Measurements from ENCODE around the gene SRGAP2C.
A peak's percentile ranks its signal among the peaks of the same experiment; 100 is the strongest.
"Not testable (repeated sequence)": the region's sequence is repeated elsewhere in the genome, so short reads cannot be mapped to it uniquely, and the experiment has no call there.

SRGAP2C gene

DNA sequence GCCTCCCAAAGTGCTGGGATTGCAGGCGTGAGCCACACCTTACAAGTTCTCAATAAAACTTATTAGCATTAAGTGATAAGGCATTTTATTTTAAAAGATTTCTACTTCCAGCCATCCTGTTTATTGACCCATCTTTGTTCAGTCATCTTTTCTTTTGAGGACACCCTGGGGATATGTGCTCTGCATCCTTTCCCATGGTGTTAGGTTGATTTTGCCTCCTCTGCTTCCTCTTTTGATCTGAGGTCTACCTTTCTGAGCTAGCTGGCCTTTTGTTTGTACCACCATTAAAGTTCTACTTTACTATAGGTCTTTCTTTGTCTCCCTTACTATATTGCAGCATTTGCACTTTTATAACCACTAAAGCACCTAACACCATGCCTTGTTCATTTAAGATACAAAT is 136.9 kb downstream of the SRGAP2C start:
- not testable (repeated sequence) for H3K4me1 Mint-ChIP-seq, H3K4me3 Mint-ChIP-seq, H3K27me3 Mint-ChIP-seq, H3K36me3 Mint-ChIP-seq, H3K27ac Mint-ChIP-seq, ATAC-seq, H3K9me3 Mint-ChIP-seq

DNA sequence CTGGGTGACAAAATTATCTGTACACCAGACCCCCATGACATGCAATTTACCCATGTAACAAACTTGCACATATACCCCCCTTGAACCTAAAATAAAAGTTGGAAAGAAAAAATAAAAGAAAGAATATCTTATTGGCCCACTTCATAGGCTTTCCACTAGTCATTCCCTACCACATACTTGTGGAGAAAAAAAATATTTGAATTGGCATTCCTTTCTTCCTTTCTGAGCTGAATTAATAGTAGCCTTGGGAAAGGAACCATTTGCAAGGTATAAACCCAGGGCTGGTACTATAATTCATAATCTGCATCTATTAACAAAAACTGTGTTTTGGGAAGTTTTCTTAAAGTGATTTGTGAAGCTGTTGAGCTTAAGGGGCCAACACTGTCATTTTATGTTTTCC is 140.0 kb downstream of the SRGAP2C start:
- not testable (repeated sequence) for H3K4me3 Mint-ChIP-seq, ATAC-seq, H3K36me3 Mint-ChIP-seq, H3K4me1 Mint-ChIP-seq, H3K9me3 Mint-ChIP-seq, H3K27me3 Mint-ChIP-seq, H3K27ac Mint-ChIP-seq

DNA sequence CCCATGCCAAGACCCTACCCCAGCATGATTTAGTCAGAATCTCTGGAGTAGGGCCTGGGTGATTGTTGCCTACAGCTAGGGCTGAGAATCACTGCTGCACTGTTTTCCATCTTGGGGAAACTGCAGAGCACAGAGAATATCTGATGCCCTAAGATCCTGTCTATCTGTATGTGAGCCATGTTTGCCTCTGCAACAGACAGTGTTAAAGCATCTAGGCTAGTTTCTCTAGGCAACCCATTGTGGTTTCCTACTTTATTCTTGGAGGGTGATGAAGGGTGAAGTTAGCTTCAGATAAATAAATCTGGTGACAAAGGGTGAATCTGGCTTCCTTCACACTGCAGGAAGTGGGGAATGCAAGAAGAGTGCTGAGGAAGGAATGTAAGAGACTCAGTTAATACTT is 147.4 kb downstream of the SRGAP2C start:
- not testable (repeated sequence) for H3K27me3 Mint-ChIP-seq, H3K9me3 Mint-ChIP-seq, H3K4me1 Mint-ChIP-seq, ATAC-seq, H3K36me3 Mint-ChIP-seq, H3K4me3 Mint-ChIP-seq, H3K27ac Mint-ChIP-seq

DNA sequence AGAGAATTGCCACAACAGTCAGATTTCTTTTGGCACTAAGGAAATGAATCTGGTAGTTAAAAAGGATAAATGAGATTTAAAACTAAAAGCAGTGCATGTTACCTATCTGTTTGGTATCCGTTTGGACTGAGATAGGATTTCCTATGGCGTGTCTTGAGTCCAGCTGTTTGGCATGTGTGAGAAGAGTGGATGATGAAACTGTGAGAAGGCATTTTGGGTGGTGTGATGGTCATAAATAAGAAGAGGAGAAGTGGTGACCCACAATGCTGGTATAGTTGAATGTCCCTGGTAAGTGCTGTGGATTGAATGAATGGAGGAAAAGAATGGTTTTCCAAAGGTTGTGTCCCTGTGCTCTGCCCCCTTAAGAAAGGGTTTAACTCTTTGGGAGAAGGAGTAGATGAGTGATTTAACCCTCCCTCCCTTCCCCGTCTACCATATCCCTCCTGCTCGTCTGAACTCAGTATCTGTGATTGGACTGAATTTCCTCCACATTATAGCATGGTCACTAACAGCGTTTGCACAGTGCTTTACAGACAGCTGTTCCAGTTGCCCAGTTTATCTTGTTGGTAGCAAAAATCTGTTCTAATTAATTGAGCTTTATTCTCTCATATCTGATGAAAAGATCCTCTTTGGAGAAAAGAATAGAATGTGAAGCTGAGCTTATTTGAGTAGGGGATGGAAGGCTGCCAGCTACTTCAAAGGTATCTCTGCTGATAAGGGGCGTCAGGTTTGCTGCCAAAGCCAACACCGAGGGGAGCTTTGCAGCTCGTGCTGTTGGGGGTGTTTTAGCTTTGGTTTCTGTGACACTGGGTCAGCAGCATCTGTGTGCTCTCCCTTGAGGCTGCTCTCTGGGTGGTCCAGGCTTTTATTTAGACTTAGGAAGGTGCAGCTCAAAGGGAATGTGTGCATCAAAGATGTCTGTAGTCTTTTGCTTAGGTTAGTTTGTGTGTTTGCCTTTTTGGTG is 148.1 kb downstream of the SRGAP2C start:
- H3K4me3 Mint-ChIP-seq, H3K27ac Mint-ChIP-seq, H3K9me3 Mint-ChIP-seq, ATAC-seq, H3K4me1 Mint-ChIP-seq, H3K36me3 Mint-ChIP-seq, H3K27me3 Mint-ChIP-seq: not testable (repeated sequence)

DNA sequence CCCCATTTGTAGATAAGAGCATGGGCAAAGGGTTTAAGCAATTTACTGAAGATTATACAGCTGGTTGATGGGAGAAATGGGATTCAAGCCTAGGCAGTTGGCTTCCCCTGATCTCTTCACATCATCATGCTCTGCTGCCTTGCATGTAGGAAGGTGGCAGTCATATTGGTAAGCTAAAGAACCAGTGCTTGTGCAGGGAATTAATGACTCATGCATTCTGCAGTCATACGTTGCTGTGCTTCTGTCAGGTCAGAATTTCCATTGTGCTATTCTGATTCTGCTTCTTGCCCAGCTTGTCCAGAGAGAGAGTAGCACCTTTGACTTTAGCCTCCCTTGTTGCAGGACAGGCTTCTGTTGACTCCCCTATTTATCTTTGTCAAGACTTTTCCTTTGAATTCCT is 153.2 kb downstream of the SRGAP2C start:
- not testable (repeated sequence) for H3K27ac Mint-ChIP-seq, H3K4me1 Mint-ChIP-seq, H3K36me3 Mint-ChIP-seq, H3K27me3 Mint-ChIP-seq, H3K9me3 Mint-ChIP-seq, H3K4me3 Mint-ChIP-seq
- ATAC-seq = peak; percentile 89

DNA sequence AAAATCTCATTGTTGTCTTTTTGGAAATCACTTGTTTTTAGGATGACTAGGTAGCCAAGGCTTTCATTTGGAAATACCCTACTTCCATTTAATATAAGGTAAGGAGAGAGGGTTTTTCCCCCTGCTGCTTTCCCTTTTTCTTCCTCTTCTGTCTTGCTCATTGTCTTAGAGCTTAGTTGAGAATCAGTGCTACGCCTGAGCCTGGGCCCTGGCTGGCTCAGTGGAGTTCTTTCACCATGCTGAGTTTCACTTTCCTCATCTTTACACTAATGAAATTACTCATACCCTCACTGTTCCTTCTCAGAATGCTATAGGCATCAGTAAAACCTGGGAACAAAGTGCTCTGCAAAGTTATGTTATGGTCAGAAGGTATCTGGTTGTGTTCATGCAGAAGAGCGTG is 154.8 kb downstream of the SRGAP2C start:
- not testable (repeated sequence) for H3K36me3 Mint-ChIP-seq, H3K27ac Mint-ChIP-seq, H3K9me3 Mint-ChIP-seq, H3K4me3 Mint-ChIP-seq, H3K4me1 Mint-ChIP-seq, H3K27me3 Mint-ChIP-seq
- peak; percentile 87 for ATAC-seq

DNA sequence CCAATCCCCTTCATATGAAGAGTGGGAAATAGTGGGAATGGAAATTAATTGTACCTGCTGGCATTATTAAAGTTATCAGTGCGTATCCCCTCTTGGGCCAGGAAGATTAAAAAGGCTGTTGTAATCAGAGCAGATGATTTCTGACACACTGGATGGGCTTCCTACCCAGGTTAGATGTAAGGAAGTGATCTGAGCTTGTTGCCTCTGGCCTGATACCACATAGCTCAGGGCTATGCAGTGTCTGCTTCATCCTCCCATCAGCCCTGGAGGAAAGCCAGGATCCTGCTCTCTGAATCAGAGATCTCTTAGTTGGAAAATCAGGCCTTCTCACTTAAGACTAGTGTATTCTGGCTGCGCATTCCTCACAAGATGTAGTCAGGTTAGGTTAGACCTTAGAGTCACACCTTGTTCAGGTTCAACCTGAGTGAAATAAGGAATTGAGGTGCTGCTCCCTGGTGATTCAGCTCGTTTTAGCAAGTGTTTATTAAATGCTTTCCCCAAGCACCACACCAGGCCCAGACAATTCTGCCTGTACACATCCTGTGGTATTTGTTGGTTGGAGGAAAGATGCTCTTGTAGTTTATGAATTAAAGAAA is 158.6 kb downstream of the SRGAP2C start:
- not testable (repeated sequence) for H3K4me1 Mint-ChIP-seq, H3K4me3 Mint-ChIP-seq, H3K36me3 Mint-ChIP-seq, H3K27ac Mint-ChIP-seq, ATAC-seq, H3K9me3 Mint-ChIP-seq, H3K27me3 Mint-ChIP-seq

DNA sequence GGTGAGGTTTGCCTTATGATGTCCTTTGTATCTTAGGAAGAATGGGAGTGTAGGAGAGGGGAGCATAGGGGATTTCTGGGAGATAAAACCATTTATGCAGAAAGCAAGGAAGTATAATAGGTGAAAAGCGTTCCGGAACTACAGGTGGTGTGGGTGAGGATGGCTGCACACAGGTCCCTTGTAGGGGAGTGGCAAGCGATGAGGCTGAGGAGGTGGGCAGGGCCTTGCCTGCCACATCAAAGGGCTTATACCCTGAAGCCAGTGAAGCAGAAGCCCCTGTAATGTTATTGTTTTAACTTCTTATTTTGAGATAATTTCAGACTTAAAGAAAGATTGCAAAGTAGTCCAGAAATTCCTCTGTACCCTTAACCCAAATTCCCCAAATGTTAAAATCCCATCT is 159.6 kb downstream of the SRGAP2C start:
- not testable (repeated sequence) for H3K4me3 Mint-ChIP-seq, H3K27me3 Mint-ChIP-seq, H3K9me3 Mint-ChIP-seq, H3K36me3 Mint-ChIP-seq, ATAC-seq, H3K27ac Mint-ChIP-seq, H3K4me1 Mint-ChIP-seq

DNA sequence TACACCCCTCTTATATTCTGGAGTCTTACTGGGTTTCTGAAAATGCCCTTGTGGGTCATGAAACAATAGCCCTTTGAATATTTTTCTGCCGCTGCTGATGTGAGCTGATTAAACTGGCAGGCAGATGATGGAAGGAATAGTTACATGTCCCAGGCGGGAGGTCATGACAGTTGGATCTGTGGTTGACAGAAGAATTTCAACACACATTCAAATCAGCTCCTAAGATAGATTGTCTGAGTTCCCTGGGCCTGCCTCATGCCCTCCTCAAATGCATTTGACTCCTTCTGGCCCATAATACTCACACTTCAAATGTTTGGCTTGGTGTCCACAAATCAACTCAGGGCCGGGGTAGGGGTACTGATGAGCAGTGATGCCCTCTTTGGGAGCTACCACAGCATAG is 161.9 kb downstream of the SRGAP2C start:
- H3K36me3 Mint-ChIP-seq, H3K4me3 Mint-ChIP-seq, H3K4me1 Mint-ChIP-seq, ATAC-seq, H3K9me3 Mint-ChIP-seq, H3K27ac Mint-ChIP-seq, H3K27me3 Mint-ChIP-seq: not testable (repeated sequence)

DNA sequence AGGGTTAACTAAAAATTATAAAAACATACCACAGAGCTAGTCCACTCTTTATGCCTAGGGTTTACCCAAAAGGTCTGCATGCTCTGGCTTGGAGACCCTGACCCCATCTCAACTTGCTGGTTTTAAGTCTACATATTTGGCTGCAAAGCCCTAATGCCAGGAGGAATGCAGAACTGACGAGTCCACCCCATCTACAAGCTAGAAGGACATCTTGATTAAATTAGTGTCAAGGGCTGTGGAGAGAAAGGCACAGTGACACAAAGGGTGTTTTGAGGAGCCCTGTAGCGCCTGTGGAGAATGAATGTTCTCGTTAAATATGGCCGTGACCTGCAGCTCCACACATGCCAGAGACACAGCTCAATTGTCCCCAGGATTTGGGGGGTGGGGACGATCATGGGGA is 162.7 kb downstream of the SRGAP2C start:
- H3K9me3 Mint-ChIP-seq, H3K27me3 Mint-ChIP-seq, H3K4me1 Mint-ChIP-seq, H3K27ac Mint-ChIP-seq, ATAC-seq, H3K4me3 Mint-ChIP-seq, H3K36me3 Mint-ChIP-seq: not testable (repeated sequence)

DNA sequence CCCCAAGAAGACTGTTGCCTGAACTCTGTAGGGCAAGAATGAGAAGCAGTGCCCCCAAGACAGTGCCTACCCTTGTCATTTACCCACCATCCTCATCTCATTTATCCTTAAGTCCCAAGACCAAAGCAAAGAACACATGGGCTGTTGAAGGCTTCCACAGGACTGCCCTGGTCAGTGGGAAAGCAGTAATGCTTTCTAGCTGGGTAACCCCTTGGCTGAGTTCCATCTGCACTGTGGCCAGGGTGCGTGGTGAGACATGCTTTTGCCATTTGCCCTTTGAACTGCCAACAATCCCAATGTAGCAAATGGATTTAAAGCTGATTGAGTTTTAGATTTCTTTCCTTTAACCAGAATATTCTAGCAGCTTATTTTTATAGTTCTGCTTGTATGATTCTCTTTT is 163.3 kb downstream of the SRGAP2C start:
- ATAC-seq = not testable (repeated sequence)

DNA sequence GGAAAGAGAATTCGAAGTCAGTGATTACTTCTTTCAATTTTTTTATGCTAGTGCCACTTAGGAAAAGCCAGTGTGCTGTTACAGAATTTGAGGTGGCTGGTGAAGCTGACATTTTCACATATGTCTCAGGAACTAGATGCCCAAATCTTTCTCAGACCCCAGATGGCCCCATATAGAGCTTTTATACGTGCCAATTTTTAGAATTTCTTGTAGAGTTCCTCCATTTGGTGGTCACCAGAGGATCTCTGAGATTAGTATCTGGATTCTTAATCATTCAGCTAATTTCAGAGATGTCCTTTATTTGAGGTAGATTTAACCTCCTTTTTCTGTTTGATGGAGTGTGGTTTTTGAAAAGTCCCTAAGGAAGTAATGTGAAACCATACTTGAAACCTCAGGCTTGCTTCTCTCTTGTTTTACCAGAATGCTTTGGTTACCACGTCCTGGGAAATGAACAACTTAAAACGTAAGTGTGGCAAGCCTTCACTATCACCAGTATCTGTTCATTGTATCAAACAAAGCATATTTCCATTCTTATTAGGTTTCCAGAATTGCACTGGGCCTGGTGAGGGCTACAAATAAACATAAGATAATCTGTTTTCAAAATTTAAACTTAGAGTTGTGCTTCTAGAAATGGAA is 164.7 kb downstream of the SRGAP2C start:
- not testable (repeated sequence) for H3K4me1 Mint-ChIP-seq, H3K36me3 Mint-ChIP-seq, H3K27ac Mint-ChIP-seq, H3K27me3 Mint-ChIP-seq, H3K9me3 Mint-ChIP-seq, H3K4me3 Mint-ChIP-seq
- ATAC-seq = peak; percentile 27

More for the DNA sequence above, 163.3 kb downstream of the SRGAP2C start:
- H3K4me1 Mint-ChIP-seq, H3K9me3 Mint-ChIP-seq, H3K27me3 Mint-ChIP-seq, H3K27ac Mint-ChIP-seq, H3K36me3 Mint-ChIP-seq, H3K4me3 Mint-ChIP-seq: not testable (repeated sequence)

DNA sequence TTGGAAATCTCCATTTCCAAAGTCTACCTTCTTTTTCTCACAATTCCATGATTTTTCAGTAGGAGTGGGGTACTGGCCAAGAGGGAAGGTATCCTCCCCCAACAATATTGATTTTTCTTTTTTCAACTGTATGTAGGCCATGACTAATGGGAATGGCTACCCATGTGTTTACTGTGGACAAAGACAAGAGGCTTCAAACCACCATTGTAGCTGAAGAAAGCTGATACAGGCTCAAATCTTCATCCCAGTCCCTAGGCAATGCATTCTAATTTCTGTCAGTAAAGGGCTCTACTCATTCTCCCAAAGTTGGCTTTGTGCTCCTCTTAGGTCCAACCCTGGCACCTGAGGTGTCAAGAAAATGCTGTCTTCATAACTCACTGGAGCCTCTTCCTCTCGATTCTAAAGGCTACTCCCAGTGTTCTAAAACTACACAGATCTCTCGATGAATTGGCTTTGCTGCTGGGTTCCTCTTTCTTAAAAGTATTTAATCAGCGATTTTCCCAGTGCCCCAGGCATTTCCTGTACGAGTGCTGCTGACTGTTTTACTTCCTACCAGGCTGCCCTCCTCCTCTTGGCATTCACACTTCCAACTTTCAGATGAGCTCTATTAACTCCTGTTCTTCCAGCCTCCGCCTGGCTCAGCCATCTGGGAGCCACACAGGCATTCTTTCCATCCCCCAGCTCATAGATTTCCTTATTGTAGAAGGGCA is 171.1 kb downstream of the SRGAP2C start:
- not testable (repeated sequence) for H3K36me3 Mint-ChIP-seq, H3K4me1 Mint-ChIP-seq, H3K4me3 Mint-ChIP-seq, ATAC-seq, H3K27ac Mint-ChIP-seq, H3K27me3 Mint-ChIP-seq, H3K9me3 Mint-ChIP-seq

DNA sequence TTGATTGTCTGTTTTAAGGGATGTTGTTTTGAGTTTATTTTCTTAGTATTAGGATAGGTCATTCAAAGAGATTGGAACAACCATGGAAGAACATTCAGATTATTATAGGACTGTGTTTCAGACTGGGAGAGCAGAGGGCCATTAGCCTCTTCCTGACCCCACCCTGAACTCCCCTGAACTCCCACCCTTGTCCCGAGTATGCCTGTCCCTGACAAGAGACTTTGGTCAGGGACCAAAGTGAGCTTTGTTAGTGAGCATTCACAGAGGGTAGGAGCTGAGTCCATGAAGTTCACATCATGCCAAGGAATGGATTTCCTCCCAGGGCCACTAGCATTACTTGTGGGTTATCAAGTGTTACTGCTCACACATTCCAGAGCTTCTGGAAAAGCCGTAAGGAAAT is 172.0 kb downstream of the SRGAP2C start:
- ATAC-seq, H3K27me3 Mint-ChIP-seq, H3K9me3 Mint-ChIP-seq, H3K4me3 Mint-ChIP-seq, H3K4me1 Mint-ChIP-seq, H3K27ac Mint-ChIP-seq, H3K36me3 Mint-ChIP-seq: not testable (repeated sequence)

DNA sequence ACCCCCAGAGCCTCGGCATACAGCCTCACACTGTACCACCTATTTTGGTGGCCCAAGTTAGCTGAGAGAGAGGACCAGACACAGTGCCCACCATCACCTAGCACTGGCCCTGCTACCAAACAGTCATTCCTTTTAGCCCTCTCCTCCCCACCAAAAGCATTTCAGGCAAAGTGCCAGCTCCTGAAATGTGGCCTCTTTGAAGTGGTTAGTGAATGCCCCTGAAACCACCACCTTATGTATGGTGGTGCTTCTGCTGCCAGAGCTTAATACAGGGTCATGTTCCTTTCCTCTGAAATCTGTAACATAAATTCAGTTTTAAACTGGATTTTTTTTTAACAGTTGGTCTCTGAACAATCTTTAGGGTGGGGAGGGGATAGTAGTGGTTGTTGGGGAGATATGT is 175.8 kb downstream of the SRGAP2C start:
- H3K27ac Mint-ChIP-seq, H3K4me1 Mint-ChIP-seq, H3K4me3 Mint-ChIP-seq, H3K36me3 Mint-ChIP-seq, H3K9me3 Mint-ChIP-seq, ATAC-seq, H3K27me3 Mint-ChIP-seq: not testable (repeated sequence)
